Activated T-cell treated with anti-CD3 and anti-CD28 coated beads, Interleukin-2, amount 50 U/mL, for 72 hours (primary cell): Measurements from ENCODE around the gene RGS12. TPM values are rescaled to one million over a fixed set of nuclear protein-coding genes. Genes with fewer than 3 reads are reported as not detected.

Source experiments
- ATAC-seq, 2 donors: fragments of 150-1000 bp; cut with Tn5 transposase; replicated peaks in 1 of 2; 2 replicates each; pipeline ENCODE4 v1.10.0; 2021; ENCODE audit warnings: moderate library complexity in 2 of 2, mild to moderate bottlenecking in 1 of 2
- DNase-seq, 2 donors: peaks; one replicate each; pipeline ENCODE4 v3.0.0; 2021 to 2022; ENCODE audit warnings: mixed read lengths in 1 of 2
- H3K27ac Mint-ChIP-seq: one replicate; pipeline ENCODE4 v1.8.0; 2022; ENCODE audit warnings: mild to moderate bottlenecking, moderate library complexity, mixed read lengths
- H3K27me3 Mint-ChIP-seq: one replicate; pipeline ENCODE4 v1.8.0; 2022; ENCODE audit warnings: low read depth, mixed read lengths
- H3K36me3 Mint-ChIP-seq, 2 donors: one replicate each; pipeline ENCODE4 v1.8.0; 2022; ENCODE audit warnings: mixed read lengths in 2 of 2, mild to moderate bottlenecking in 1 of 2; ENCODE audit not compliant: insufficient read depth in 2 of 2
- H3K4me1 Mint-ChIP-seq: one replicate; pipeline ENCODE4 v1.8.0; 2022; ENCODE audit warnings: low read depth, mixed read lengths
- H3K4me3 Mint-ChIP-seq, 2 donors: one replicate each; pipeline ENCODE4 v1.8.0; 2022; ENCODE audit warnings: mild to moderate bottlenecking in 2 of 2, mixed read lengths in 2 of 2, moderate library complexity in 2 of 2
- H3K9me3 Mint-ChIP-seq, 2 donors: one replicate each; pipeline ENCODE4 v1.8.0; 2022; ENCODE audit warnings: mixed read lengths in 2 of 2
- total RNA-seq, 2 donors: library from RNA; stranded (reverse); gene quantifications; one replicate each; pipeline ENCODE4 v1.2.3, GENCODE V29; 2022

The RGS12 gene, protein sequence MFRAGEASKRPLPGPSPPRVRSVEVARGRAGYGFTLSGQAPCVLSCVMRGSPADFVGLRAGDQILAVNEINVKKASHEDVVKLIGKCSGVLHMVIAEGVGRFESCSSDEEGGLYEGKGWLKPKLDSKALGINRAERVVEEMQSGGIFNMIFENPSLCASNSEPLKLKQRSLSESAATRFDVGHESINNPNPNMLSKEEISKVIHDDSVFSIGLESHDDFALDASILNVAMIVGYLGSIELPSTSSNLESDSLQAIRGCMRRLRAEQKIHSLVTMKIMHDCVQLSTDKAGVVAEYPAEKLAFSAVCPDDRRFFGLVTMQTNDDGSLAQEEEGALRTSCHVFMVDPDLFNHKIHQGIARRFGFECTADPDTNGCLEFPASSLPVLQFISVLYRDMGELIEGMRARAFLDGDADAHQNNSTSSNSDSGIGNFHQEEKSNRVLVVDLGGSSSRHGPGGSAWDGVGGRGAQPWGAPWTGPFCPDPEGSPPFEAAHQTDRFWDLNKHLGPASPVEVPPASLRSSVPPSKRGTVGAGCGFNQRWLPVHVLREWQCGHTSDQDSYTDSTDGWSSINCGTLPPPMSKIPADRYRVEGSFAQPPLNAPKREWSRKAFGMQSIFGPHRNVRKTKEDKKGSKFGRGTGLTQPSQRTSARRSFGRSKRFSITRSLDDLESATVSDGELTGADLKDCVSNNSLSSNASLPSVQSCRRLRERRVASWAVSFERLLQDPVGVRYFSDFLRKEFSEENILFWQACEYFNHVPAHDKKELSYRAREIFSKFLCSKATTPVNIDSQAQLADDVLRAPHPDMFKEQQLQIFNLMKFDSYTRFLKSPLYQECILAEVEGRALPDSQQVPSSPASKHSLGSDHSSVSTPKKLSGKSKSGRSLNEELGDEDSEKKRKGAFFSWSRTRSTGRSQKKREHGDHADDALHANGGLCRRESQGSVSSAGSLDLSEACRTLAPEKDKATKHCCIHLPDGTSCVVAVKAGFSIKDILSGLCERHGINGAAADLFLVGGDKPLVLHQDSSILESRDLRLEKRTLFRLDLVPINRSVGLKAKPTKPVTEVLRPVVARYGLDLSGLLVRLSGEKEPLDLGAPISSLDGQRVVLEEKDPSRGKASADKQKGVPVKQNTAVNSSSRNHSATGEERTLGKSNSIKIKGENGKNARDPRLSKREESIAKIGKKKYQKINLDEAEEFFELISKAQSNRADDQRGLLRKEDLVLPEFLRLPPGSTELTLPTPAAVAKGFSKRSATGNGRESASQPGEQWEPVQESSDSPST (N-terminal part only)
- total RNA-seq: 10 to 100 TPM; 16.9 to 18.5 TPM

DNA sequence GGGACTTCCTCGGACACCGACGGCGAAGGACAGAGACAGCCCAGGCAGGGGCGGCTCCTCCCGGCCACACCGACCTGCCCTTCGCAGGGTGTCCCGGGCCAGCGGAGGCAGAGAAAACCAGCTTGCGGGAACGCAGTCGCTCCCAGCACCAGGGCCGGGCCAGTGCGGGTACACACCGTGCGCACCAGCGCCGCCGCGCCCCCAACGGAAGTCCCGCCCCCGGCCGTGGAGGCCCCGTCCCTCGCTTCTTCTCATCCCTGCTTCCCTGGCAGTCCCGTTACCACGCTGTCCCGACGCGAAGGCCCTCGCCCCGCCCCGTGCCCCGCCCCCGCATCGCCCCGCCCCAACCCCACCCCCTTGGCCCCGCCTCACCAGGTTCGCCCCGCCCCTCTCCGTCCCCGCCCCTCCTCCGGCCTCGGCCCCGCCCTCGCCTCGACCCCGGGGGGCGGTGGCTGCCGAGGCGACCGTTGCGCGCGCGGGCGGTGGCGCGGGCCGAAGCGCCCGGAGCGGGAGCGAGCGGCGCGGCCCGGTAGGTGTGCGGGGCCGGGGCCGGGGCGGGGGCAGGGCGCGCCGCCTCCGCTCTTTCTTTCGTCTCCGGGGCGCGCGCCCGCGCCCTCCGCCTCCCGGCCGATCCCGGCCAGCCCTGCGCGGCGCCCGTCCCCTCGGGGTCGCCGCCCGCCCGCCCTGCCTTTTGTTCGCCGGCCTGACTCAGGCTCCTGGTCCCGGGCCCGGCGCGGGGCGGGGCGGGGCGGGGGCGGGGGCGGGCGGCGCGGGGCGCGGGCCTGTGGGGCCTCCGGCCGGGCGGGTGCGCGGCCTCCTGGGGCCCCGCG, at the start of gene RGS12:
Gene RGS12, plus strand, starts transcription at position 451 of the 830 bp plus-strand sequence. CDS start 23,150 bp downstream, outside the sequence.
- Mint-ChIP-seq H3K27me3 (peaks cover 18% of the 10 kb centered on the region), H3K4me3 (peak within 1 kb of the TSS; percentile 89 to 92), H3K36me3 (no peaks in the 10 kb centered on the region), H3K9me3 (peaks cover 1 to 2% of the 10 kb centered on the region in 2 donors), H3K4me1 (peaks cover 15% of the 10 kb centered on the region), H3K27ac (no peak within 1 kb of the TSS)
- peak; percentile 90 to 93 for ATAC-seq
- DNase-seq: peak; percentile 90 to 92

GRCh38 chr4:3243136-3243780, 49.6 kb upstream of the RGS12 start:
- Mint-ChIP-seq H3K4me3 (no peak overlapping the region), H3K4me1 (peaks cover 6% of the 10 kb centered on the region), H3K36me3 (no peaks in the 10 kb centered on the region), H3K27me3 (no peaks in the 10 kb centered on the region), H3K9me3 (no peaks in the 10 kb centered on the region), H3K27ac (peak overlapping the region; percentile 69)
- ATAC-seq (peak in 1 of 2 donors; percentile 23), DNase-seq (no peak)

- no peak for DNase-seq
- no peaks in the 10 kb centered on the region for H3K27me3 Mint-ChIP-seq
- no peaks in the 10 kb centered on the region for H3K9me3 Mint-ChIP-seq
- no peaks in the 10 kb centered on the region for H3K36me3 Mint-ChIP-seq
- no peak for ATAC-seq
- H3K4me1 Mint-ChIP-seq: peaks cover 6% of the 10 kb centered on the region
- peak overlapping the region; percentile 69 for H3K27ac Mint-ChIP-seq
- H3K4me3 Mint-ChIP-seq: no peak overlapping the region
Measured at GRCh38 chr4:3244002-3244401, 48.8 kb upstream of the RGS12 start.

DNA sequence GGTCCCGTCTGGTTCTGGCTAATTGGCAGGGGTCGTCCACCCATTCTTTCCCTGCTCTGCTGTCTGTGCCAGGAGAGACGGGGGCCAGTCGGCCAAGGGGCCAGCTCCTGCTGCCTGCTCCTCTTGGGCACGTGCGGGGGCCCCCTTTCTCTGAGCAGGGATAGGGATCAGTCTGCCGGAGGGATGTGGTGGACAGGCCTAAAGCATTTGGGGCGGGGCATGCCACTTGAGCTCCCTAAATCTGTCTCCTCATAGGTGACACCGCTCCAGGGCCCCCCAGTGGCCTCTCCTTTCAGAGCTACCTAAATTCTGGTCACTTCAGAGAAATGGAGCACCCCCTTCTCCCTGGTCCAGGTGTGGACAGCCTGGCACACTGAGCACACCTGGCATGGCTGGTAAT, 48.1 kb upstream of the RGS12 start:
- Mint-ChIP-seq H3K9me3 (no peaks in the 10 kb centered on the region), H3K4me3 (no peak overlapping the region), H3K4me1 (peaks cover 6% of the 10 kb centered on the region), H3K36me3 (no peaks in the 10 kb centered on the region), H3K27ac (no peak overlapping the region), H3K27me3 (no peaks in the 10 kb centered on the region)
- DNase-seq: no peak
- no peak for ATAC-seq

DNA sequence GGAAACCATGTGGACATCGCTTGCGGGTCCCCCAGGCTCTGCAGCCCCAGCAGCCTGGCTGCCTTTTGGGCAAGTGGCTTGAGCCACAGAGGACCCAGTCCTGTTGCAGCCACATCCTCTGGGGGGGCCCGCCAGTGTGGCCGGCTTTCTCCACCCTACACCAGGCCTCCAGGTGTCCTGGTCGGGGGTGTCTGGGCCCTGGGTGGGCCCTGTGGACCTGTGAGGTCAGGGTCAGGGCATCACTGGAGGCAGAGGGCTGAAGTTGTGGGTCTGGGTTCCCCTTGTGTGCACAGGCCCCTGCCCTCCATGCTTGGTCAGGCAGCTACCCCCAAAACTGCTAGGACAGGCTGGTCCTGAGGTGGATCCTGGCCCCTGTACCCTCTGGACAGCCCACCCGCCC, 47.1 kb upstream of the RGS12 start:
- ATAC-seq (no peak), DNase-seq (no peak)
- Mint-ChIP-seq H3K9me3 (no peaks in the 10 kb centered on the region), H3K4me1 (peaks cover 6% of the 10 kb centered on the region), H3K4me3 (no peak overlapping the region), H3K27me3 (no peaks in the 10 kb centered on the region), H3K36me3 (no peaks in the 10 kb centered on the region), H3K27ac (no peak overlapping the region)

DNA sequence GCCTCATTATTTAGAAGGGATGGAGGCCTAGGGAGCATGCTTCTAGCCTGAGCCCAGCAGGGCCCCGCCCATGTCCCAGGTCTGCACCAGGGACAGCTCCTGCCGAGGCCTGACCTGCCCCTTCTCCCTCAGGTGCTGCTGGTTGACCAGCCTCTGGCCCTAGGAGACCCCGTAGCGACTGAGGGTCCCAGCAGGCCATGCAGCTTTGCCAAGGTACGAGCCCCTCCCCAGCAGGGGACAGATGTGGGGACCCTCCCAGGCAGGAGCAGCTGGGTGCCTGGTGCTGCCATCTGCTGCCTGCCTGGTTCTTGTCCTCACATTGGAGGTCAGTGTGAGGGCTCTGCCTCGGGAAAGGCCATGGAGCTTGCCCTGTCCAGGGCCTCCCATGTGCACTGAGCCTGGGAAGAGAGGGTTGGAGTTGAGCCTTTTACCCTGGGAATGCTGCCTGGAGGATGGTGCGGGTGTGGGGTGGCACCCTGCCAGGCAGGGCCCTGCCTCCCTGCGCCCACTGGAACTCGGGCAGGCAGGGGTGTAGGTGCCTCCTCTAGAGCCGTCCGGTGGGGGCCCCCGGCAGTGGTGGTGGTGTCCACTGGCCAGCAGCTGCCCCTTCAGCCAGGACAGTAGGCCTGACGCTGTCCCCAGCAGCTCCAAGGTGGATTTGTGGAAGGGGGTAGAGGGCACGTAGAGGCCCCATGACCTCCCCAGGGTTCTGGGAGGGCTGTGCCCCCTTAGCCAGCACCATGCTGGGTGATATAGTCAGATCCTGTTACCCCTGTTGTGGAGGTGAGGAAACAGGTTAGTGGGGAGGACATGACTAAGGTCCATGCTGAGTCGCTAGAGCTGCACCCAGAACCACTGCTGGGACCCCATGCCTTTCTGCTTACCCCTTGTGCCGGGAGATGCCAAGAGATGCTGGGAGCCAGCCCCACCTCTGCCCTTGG, 46.1 kb upstream of the RGS12 start:
- ATAC-seq: no peak
- Mint-ChIP-seq H3K9me3 (no peaks in the 10 kb centered on the region), H3K27me3 (no peaks in the 10 kb centered on the region), H3K4me1 (peaks cover 13% of the 10 kb centered on the region), H3K4me3 (no peak overlapping the region), H3K27ac (no peak overlapping the region), H3K36me3 (no peaks in the 10 kb centered on the region)
- no peak for DNase-seq

GRCh38 chr4:3247399-3248177, 45.2 kb upstream of the RGS12 start:
- no peak overlapping the region for H3K4me3 Mint-ChIP-seq
- H3K36me3 Mint-ChIP-seq: no peaks in the 10 kb centered on the region
- peaks cover 14% of the 10 kb centered on the region for H3K4me1 Mint-ChIP-seq
- H3K27me3 Mint-ChIP-seq: no peaks in the 10 kb centered on the region
- ATAC-seq (no peak), DNase-seq (no peak)
- H3K9me3 Mint-ChIP-seq: no peaks in the 10 kb centered on the region
- no peak overlapping the region for H3K27ac Mint-ChIP-seq

- Mint-ChIP-seq H3K36me3 (no peaks in the 10 kb centered on the region), H3K27me3 (no peaks in the 10 kb centered on the region), H3K27ac (no peak overlapping the region), H3K4me3 (no peak overlapping the region), H3K9me3 (no peaks in the 10 kb centered on the region), H3K4me1 (peaks cover 9% of the 10 kb centered on the region)
- no peak for ATAC-seq
- no peak for DNase-seq
Measured at GRCh38 chr4:3248178-3248480, 44.7 kb upstream of the RGS12 start.

- ATAC-seq: no peak
- H3K9me3 Mint-ChIP-seq: no peaks in the 10 kb centered on the region
- no peak within 1 kb of the TSS for H3K27ac Mint-ChIP-seq
Measured at GRCh38 chr4:3248811-3249661, 43.8 kb upstream of the RGS12 start, which contains the start of gene MSANTD1. Gene MSANTD1 (plus strand): TSS chr4:3249159. CDS start chr4:3249223, 64 bp downstream.

More at GRCh38 chr4:3248811-3249661, 43.8 kb upstream of the RGS12 start, which contains the start of gene MSANTD1:
- DNase-seq: no peak
- peaks cover 8% of the 10 kb centered on the region for H3K4me1 Mint-ChIP-seq
- no peaks in the 10 kb centered on the region for H3K36me3 Mint-ChIP-seq
- no peaks in the 10 kb centered on the region for H3K27me3 Mint-ChIP-seq
- no peak within 1 kb of the TSS for H3K4me3 Mint-ChIP-seq
